HG02852 (cell line): Measurements from ENCODE around the gene B3GAT3.
"Not testable (repeated sequence)": the region's sequence is repeated elsewhere in the genome, so short reads cannot be mapped to it uniquely, and the experiment has no call there.

Source experiments
- ATAC-seq: cut with Tn5 transposase; IDR thresholded peaks from one replicate; pipeline ENCODE4 v1.9.1; 2021; ENCODE audit warnings: mild to moderate bottlenecking, moderate library complexity; ENCODE audit not compliant: unreplicated experiment

The B3GAT3 gene

DNA sequence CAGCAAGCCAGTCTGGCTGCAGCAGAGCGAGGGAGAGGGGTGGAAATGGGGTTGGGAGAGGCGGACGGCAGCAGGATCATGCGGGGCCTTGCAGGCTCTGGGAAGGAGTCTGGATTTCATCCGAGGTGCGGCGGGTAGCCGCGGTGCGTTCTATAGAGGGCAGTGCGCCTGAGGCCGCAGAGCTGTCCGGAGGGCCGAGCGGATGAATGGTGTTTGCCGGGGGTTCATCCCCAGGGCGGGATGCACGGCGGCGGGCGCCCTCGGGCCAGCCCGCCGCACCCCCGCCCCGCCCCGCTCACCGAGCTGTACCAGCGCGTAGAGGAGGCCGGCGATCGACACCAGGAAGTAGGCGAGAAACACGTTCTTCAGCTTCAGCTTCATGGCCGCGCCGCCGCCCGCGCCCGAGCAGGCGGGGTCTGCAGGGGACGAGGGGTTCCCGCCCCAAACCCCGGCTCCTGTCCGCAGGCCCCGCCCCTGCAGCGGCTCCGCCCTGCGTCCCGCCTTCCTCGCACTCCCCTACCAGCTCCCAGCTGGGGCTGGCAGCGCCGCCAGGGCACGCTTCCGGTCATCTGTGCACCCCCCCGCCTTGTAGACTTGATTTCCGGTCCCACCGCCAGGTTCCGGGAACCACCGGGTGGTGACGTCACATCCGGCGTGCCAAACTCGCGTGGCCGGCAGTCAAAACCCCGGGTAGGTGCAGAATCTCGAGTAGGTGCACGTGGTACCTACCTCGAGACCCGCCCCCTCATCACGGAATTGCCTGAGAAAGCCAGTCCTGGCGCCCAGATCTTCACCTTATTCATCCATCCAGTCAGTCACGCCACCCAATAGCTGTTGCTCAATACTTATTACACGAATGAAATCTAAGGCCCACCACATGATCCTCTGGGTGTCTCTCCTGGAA, at the start of gene B3GAT3:
TSS of gene B3GAT3 (minus strand) at position 420 of the 904 bp plus-strand sequence. CDS start at position 381, 39 bp downstream.
- ATAC-seq: peak; percentile 92

DNA sequence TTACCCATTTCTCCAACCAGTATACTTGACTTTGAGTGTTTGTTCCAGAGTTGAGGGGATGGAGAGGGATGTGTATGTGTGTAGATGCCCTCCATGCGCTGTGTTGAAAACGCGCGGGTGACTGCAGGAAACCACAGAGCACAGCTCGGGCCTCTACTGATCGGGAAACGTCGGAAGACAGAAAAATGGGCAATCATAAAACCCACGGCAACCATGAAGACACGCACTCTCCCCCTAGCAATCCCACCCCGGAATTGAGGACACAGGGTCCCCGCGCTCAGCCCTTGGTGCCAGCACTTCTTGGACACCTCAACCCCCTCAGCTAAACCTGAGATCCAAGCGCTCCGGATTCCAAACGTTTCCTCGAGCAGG, 49.4 kb upstream of the B3GAT3 start:
- no peak for ATAC-seq

DNA sequence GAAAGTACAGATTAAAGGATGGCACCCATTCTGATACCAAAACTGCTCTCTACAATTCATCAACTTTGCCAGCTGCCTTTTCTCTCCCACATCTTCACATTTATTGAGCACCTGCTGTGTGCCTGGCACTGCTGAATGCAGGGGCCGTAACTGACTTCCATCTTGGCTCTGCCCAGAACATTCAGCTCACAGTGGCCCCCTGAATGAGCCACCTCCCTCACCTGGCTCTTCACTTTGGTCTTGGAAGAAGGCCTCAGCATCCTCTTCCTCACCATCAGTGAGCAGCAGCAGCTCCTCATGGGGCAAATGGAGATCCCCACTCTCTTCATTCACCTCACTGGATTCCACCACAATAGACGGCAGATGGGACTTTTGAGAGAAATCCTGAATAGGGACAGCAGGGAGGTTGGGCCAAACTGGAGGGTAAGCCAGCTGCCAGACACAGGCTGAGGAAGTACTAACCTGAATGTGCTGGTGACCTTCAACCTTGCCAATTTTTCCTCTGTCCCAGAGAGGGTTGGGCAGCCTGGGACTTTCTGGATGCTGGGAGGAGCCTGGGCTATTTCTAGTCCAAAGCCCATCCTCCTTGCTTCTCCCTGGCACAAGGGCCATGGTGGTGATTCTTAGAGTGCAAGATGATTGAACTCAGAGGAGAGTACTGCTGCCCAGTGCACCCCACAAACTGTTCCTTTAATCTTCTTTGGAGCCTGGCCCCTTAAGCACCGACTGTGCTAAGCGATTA, 47.8 kb upstream of the B3GAT3 start:
- ATAC-seq: no peak

DNA sequence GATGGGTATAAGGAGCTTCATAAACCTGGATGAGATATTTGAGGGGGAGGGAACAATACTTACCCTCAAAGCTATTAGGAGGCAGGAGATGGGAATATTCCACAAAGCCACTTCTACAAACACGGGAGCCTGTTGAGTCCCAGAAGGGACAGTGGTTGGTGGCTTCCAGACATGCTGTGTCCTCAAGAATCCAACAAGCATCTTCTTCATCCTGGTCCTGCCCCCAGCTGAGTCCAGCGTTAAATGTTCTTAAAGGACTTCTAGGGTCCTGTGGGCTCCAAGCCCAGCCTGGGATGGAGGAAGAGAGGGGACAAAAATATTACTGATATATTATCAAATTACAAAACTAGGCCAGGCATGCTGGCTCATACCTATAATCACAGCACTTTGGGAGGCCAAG, 45.7 kb upstream of the B3GAT3 start:
- no peak for ATAC-seq

DNA sequence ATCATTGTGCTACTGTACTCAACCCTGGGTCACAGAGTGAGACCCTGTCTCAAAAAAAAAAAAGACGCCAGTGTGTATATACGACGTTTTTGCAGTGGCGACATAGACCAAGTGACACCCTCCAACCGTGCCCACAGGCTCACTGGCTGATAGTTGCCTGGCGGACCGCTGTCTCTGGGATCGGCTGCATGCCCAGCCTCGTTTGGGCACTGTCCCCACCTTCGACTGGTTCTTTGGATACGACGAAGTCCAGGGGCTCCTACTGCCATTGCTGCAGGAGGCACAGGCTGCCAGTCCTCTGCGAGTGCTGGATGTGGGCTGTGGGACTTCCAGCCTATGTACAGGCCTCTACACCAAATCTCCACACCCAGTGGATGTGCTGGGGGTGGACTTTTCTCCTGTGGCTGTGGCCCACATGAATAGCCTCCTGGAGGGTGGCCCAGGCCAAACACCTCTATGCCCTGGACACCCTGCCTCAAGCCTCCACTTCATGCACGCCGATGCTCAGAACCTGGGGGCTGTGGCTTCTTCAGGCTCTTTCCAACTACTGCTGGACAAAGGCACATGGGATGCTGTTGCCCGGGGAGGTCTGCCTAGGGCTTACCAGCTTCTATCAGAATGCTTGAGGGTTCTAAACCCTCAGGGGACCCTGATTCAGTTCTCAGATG, 44.6 kb upstream of the B3GAT3 start:
- ATAC-seq: no peak

DNA sequence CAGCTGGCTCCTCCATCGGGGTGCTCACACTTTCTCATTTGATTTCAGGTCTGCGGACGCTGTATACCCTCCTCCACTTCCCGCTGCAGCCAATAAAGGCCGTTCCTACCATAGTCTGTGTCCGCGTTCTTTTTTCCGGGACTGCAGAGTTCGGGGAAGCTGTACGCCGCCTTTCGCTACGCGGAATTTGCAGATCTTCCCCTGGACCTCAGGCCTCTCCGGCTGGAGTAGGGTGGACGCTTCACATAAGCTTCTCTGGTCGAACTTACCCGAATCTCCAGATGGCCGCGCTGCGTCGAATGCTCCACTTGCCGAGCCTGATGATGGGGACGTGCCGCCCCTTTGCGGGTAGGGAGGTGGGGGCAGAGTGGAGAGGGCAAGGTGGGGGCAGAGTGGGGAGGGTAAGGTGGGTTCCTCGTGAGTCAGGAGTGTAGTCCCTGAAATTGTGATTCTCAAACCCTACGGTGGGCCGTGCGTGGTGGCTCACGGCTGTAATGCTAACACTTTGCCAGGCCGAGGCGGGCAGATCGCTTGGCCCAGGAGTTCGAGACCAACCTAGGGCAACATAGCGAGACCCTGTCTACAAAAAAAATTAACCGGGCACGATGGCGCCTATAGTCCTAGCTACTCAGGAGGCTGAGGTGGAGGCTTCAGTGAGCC, 43.9 kb upstream of the B3GAT3 start:
- peak; percentile 11 for ATAC-seq

DNA sequence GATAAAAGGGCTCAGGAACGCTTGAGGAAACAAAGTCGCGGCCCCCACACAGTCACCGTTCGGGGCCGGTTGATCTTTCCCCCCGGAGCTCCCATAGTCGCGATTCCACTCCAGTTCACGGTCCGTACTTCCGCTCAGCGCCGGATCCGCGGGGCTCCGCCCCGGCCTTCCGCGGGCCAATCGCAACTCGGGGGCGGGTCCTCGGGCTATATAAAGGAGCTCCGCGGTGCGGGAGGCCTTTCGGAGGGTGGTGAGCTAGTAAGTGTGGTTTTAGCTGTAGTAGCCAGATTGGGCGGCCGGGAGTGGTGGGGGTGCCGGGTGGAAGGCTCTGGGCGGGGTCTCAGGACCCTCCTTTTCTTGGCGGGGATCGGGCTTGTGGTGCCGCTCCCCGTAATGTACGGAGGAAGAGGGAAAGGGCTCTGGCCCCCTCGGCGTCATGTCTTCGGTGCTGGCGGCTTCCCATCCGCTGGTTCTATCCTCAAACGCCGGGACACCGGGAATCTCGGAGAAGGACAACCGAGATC, 43.4 kb upstream of the B3GAT3 start, which contains the start of the genes C11orf98 and CSKMT:
TSS of gene C11orf98 (minus strand) at position 136 of the 524 bp plus-strand sequence. CDS start at position 95, 41 bp downstream.
TSS of gene CSKMT (plus strand) at position 238 of the 524 bp plus-strand sequence. CDS start 568 bp downstream, outside the sequence.
- peak; percentile 85 for ATAC-seq

DNA sequence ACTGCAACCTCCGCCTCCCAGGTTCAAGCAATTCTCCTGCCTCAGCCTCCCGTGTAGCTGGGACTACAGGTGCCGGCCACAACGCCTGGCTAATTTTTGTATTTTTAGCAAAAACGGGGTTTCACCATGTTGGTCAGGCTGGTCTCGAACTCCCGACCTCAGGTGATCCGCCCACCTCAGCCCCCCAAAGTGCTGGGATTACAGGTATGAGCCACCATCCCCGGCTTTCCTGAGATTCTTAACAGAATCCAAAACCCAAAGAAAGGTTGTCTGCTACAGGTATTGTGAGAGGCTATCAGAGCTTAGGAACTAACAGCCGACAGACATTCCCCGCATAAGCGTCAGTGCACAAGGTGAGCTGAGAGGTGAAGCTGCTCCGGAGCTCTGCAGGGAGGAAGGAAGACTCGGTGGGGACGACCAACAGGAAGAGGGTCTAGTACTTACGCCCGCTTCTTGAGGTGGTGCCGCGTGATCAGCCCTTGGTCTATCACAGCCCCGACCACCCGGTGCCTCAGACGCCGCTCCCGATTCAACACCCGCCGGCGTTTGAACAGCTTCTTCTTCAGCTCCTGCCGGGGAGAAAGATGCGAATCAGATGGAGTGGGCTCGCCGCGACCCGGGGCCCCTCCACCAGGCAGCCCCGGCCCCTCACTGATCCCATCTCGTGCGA, 42.8 kb upstream of the B3GAT3 start:
- peak; percentile 29 for ATAC-seq

DNA sequence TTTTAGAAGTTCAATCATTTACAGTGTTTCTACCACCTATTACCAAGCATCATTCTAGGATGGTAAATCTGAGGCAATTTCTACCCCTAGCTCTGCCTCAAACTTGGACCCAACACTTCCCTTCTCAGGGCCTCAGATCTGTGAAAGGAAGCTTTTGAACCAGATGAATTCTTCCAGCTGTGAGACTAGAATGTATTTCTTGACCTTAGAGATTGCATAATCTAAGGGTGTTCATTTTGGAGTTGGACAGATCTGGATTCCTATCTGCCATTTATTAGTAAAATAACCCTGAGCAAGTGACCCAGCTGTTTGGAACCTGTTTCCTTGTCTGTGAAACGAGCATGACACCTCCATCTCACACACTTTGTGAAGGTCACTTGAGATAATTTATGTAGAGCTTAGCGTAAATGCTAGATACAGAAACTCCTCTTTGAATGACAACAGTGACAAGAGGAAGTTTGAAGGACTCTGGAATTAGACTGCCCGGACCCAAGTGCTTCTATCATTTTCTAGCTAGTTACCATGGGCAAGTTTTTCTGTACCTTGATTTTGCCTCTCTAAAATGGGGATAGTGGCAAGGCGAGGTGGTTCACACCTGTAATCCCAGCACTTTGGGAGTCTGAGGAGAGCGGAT, 35.1 kb upstream of the B3GAT3 start:
- no peak for ATAC-seq

DNA sequence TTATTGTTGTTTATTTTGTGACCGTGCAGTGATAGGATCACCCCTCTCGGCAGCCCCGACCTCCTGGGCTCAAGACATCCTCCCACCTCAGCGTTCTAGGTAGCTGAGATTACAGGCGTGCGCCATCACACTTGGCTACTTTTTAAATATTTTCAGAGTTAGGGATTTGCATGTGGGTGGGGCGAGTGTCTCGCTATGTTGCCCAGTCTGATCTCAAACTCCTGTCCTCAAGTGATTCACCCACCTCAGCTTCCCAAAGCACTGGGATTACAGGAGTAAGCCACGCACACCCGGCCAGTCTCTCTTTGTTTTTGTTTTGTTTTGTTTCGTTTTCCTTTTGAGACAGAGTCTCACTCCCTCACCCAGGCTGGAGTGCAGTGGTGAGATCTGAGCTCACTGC, 32.5 kb upstream of the B3GAT3 start:
- ATAC-seq: no peak

DNA sequence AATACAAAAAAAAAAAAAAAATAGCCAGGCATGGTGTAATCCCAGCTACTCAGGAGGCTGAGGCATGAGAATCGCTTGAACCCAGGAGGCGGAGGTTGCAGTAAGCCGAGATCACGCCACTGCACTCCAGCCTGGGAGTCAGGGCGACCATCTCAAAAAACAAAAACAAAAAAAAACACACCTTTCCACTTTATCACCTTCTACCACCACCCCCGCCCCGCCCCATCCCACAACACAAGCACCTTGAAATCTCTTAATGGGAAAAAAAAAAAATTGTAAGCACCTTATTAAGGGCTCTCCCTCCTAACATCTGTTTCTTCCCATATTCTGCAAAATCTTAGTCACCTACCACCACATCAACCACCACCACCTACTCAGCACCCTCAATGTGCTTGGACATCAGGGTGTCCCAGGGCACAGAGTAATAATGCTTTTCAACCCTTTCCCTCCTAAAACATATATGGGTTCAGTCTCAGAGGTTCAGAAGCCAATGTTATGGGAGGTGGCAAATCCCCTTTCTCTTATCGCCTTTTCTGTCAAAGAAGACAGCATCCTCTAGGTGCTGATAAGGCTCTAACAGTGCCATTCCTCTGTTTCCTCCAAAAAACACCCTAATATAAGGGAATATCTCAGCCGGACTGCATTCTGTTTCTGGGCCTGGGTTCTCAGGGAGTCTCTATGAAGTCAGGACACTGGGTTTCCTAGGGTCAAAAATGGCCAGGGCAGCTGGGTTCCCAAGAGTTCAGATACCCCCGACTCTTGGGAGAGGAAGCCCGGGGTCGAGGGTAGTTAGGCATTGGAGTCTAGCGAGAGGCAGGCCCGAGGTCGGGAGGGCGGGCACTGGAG, 30.6 kb upstream of the B3GAT3 start:
- no peak for ATAC-seq

DNA sequence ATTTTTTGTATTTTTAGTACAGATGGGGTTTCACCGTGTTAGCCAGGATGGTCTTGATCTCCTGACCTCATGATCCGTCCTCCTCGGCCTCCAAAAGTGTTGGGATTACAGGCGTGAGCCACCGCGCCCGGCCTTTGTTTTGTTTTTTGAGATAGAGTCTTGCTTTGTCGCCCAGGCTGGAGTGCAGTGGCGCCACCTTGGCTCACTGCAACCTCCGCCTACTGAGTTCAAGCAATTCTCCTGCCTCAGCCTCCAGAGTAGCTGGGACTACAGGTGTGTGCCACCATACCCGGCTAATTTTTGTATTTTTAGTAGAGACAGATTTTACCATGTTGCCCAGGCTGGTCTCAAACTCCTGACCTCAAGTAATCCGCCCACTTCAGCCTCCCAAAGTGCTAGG, 28.5 kb upstream of the B3GAT3 start:
- not testable (repeated sequence) for ATAC-seq

DNA sequence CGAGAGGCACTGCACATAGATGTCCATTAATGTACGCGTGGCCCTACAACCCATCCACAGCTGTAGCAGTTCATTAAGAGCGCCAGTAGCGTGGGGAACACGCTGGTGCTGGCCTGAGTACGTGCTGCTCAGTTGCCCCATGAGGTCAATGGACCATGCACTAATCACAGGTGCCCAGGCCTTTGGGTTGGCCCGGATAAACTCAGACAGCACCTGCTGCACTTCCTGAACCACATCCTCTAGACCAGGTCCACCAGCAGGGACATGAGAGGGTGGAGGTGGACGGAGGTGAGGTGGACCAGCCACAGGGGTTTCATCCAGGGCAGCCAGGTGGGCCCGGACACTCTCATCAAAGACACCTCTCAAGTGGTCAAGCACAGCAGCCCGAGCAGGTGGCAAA, 27.7 kb upstream of the B3GAT3 start:
- no peak for ATAC-seq

DNA sequence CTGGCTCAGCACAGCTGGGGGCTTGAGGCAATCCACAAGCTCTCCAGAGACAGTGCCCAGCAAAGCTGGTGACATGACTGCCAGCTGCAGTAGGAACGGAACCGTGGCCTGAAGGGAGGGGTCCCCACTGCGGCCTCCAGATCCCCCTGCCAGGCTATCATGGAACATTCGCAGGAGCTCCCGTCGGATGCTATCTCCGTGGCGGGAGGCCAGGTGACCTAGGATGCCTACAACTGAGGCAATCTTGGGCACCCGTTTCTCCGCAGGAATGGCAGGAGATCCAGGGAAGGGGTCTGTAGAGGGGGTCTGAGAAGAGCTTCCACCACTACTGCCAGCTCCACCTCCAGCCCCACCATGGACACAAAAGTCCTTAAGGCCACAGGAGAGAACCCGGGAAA, 27.2 kb upstream of the B3GAT3 start:
- ATAC-seq: no peak

DNA sequence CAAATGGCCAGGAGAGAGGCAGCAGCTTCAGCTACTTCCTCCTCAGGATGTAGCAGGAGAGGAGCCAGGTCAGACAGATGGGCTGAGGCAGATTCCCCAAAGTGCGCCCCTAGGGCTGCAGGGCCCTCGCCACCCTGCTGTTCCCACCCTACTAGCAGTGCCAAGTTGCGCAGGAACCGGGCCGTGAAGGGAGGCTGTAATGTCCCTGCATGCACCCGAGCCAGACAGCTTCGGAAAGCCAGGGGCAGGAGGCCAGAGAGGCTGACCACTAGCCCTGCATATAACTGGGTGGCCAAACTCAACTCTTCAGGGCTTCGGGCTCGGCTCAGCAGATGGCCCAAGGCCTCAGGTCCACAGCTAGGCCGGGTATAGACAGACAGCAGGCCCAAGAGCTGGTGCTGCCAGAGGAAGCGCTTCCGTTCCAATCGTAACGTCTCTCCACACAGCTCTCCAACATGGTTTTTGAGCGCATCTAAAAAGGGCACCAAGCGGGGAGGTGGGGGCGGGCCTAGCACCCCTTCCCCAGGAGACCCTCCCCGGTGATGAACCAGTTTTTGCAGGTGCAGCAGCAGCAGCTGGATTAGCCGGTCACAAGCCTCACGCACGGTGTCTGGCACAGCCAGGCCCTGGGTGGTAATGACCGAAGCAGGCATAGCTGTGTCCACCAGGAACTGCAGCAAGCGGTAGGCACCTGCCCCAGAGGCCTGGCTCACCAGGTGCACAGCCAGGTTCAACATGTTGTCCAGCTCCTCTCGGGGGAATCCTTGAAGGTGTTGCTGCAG, 26.6 kb upstream of the B3GAT3 start:
- no peak for ATAC-seq

DNA sequence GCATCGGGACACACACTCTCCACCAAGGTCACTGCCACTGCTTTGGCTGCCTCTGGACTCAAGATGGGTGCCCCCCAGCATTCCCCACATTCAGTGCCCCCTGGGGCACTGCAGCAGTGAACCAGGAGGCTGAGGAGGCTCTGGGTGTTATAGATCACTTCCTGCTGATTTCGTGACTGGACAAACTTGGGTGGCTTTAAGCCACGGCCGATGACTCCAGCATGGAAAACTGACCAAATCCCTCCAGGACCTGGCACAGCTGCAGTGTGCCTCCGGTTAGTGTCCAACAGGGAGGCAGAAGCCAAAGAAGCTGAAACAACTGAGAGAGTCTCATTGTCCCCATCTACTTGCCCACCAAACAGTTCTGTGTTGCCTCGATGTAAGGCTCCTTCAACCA, 25.8 kb upstream of the B3GAT3 start:
- no peak for ATAC-seq

DNA sequence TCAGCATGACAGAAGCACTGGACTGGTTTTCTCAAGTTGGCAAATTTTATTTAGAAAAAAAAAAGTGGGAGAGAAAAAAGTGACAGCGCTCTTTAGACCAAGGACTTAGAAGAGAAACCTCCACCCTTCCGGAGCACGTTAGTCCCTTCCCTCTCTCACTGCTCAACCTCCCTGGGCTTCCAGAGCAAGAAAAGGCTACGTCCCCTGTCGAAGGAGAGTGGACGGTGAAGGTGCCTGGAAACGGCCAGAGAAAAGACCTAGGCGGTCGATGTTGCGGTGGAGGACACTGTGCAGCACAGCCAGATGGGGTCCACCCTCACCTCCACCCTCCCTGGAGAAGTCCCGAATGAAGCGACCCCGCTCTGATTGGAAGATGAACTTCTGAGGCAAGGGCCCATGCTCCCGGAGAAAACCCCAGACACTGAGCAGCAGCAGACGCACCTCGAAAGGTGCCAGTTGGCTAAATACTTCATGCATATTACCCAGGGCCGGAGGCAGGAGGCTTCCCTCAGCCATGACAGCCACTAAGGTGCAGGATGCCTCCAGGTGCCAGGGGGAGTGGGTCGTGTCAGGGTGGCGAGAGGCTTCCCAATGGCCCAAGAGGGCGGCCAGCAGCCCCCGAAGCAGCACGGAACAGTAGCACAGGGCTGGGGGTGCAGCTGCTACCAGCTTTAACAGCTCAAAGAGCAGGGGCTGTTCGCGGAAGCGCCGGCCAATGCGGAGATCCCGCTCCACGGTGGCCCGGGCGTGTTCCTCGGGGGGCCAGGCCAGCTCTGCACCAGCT, 25.2 kb upstream of the B3GAT3 start:
- no peak for ATAC-seq
